GM18517 (cell line): Measurements from ENCODE around the gene KARS1.

Source experiments
- ATAC-seq: cut with Tn5 transposase; IDR thresholded peaks from one replicate; pipeline ENCODE4 v1.9.1; 2021; ENCODE audit warnings: mild to moderate bottlenecking, moderate library complexity; ENCODE audit not compliant: unreplicated experiment

The KARS1 gene

DNA sequence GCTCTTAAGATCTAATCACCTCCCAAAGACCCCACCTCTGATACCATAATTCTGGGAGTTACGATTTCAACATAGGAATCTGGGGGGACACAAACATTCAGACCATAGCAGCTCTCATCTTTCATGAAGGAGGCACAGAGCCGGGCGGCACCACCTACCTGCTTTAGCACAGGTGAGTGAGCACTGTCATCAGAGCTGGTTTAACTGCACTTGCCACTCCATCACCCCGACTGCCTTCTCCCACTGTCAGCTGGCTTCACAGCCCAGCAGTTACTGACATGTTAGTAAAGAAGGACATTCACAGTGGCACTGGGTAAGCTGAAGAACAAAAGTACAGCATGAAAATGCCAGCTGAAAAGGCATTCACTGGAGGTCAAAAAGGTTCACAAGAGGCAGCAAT, 58.7 kb downstream of the KARS1 start:
- ATAC-seq: no peak

DNA sequence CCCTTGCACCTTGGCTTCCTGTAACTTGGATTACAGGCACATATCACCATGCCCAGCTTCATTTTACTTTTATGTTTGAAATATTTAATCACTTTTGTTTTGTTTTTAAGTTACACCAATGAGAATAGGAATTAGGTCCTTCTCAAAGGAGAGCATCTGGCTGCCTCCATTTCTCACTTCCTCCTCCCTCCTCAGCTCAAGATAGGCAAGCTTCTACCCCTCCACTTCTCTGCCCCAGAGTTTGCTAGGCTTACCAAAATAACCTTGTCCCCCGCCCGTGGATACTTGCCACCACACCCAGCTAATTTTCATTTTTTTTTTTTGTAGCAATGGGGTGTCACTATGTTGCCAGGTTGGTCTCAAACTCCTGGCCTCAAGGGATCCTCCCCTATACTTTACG, 63.4 kb downstream of the KARS1 start:
- ATAC-seq: peak; percentile 68

DNA sequence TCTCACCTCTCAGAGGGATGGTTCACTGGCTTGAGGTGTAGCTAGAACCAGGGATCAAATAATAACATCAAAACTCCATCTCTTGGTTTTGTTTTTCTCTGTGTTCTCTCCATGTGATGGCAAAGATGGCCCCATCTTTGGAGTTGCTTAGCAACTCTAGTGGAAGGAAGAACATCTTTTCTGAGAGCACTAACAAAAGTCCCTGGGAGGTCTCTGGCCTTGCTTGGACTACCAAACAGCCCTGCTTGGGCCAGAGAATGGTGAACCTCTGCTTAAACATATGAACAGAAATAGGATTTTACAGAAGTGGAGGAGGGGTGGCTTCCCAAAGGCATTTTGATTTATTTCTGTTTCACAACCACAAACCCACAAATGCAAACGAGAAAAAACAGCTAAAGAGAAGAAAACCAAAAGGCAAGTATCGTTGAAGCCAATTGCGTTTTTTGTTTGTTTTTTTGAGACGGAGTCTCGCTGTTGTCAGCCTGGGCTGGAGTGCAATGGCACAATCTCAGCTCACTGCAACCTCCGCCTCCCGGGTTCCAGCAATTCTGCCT, 68.1 kb downstream of the KARS1 start:
- no peak for ATAC-seq

DNA sequence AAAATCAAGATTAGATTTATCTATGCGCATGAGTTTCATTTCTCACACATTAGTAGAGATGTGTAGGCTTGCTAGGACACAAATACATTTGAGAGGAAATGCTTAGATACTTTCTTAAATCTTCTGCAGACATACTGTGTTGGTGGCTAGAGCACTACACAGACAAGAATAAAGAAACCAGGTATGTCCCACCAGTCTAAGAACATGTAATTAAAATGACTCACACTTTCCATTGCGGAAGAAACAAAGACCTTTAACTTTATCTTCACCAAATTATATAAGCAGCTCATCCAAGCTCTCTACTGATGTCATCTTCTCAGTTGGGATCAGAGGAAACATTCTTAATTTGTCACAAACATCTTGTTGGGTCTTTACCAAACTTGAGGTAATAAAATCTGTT, 68.7 kb downstream of the KARS1 start:
- ATAC-seq: no peak

DNA sequence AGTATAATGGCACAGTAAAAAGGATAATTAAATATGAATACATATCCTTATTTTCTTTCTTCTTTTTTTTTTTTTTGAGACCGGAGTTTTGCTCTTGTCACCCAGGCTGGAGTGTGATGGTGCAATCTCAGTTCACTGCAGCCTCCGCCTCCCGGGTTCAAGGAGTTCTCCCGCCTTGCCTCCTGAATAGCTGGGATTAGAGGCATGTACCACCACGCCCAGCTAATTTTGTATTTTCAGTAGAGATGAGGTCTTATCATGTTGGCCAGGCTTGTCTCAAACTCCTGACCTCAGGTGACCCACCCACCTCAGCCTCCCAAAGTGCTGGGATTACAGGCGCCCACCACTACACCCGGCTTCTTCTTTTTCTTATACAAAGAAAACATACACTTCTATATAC, 69.3 kb downstream of the KARS1 start:
- no peak for ATAC-seq
